K562 (cell line): ENCODE data around the gene ITGAL.
"Not testable (repeated sequence)": the region's sequence is repeated elsewhere in the genome, so short reads cannot be mapped to it uniquely, and the experiment has no call there.

Source experiments
- CTCF ChIP-seq, 3 experiments: IDR thresholded peaks in 2 of 3; conservative IDR thresholded peaks in 1 of 3; 2 replicates each; pipeline ENCODE4 v1.5.1; 2011 to 2012; ENCODE audit warnings: low read length in 3 of 3, mild to moderate bottlenecking in 3 of 3, control low read depth in 2 of 3, improper control_type of control experiment in 1 of 3, inconsistent platforms in 1 of 3, low read depth in 1 of 3, mixed read lengths in 1 of 3, moderate library complexity in 1 of 3; ENCODE audit not compliant: insufficient read depth in 2 of 3
- GATA2 ChIP-seq: sonication (generic); formaldehyde crosslinking; IDR thresholded peaks from 2 replicates; pipeline ENCODE4 v1.4.0; 2020; ENCODE audit warnings: mild to moderate bottlenecking, missing genetic modification reagents
- JUND ChIP-seq, 2 experiments: IDR thresholded peaks; 2 replicates in 1 of 2; 3 replicates in 1 of 2; pipeline ENCODE4 v1.6.1; 2011; ENCODE audit warnings: borderline replicate concordance in 2 of 2, low read depth in 2 of 2, low read length in 2 of 2, improper control_type of control experiment in 1 of 2, missing biosample characterization in 1 of 2, missing genetic modification characterization in 1 of 2, missing genetic modification reagents in 1 of 2
- KDM1A ChIP-seq, 2 experiments: fragments of 450-650 bp; IDR thresholded peaks; 2 replicates each; pipeline ENCODE4 v1.6.1; 2016; ENCODE audit warnings: mild to moderate bottlenecking in 2 of 2
- MXI1 ChIP-seq: IDR thresholded peaks from 2 replicates; pipeline ENCODE4 v1.6.1; 2011; ENCODE audit warnings: low read depth, mild to moderate bottlenecking, improper control_type of control experiment, low read length
- PHB ChIP-seq: fragments of 250-450 bp; sonication (Bioruptor Pico); IDR thresholded peaks from 2 replicates; pipeline ENCODE4 v1.5.0; 2021
- POLR2A ChIP-seq: fragments of 450-650 bp; conservative IDR thresholded peaks from 2 replicates; pipeline ENCODE4 v1.6.1; 2016
- SPI1 ChIP-seq: IDR thresholded peaks from 2 replicates; pipeline ENCODE4 v1.6.1; 2011; ENCODE audit warnings: low read depth, low read length, control low read depth, borderline replicate concordance
- THRA ChIP-seq: fragments of 450-650 bp; IDR thresholded peaks from 2 replicates; pipeline ENCODE4 v1.6.1; 2017; ENCODE audit warnings: mild to moderate bottlenecking, moderate library complexity
- TRIM24 ChIP-seq, 2 experiments: fragments of 450-650 bp; IDR thresholded peaks; 2 replicates each; pipeline ENCODE4 v1.6.1; 2016
- TF ChIP-seq, protein P1 (sequence below), 2 experiments: fragments of 450-650 bp in 1 of 2; sonication (generic) in 1 of 2; formaldehyde crosslinking in 1 of 2; IDR thresholded peaks in 1 of 2; conservative IDR thresholded peaks in 1 of 2; 2 replicates each; pipeline versions ENCODE4 v1.6.1 to v1.8.1; 2016 to 2023; ENCODE audit warnings: mild to moderate bottlenecking in 2 of 2, moderate library complexity in 2 of 2, inconsistent platforms in 1 of 2, missing genetic modification reagents in 1 of 2

DNA sequence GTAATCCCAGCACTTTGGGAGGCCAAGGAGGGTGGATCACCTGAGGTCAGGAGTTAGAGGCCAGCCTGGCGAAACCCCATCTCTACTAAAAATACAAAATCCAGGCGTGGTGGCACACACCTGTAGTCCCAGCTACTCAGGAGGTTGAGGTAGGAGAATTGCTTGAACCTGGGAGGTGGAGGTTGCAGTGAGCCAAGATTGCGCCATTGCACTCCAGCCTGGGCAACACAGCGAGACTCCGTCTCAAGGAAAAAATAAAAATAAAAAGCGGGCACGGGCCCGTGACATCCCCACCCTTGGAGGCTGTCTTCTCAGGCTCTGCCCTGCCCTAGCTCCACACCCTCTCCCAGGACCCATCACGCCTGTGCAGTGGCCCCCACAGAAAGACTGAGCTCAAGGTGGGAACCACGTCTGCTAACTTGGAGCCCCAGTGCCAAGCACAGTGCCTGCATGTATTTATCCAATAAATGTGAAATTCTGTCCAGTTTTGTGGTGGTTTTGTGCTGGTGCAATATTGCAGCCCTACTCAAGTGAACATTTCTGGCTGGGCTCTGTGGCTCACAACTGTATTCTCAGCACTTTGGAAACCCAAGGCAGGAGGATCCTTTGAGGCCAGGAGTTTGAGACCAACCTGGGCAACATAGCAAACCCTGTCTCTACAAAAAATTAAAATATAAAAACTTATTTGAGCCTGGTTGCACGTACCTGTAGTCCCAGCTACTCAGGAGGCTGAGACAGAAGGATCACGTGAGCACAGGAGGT lies 50.3 kb downstream of the ITGAL start:
- TF ChIP-seq GATA2 (CRISPR knock-in tag); CTCF (IDR thresholded peaks at IDR 0.05 in 2 of 3, conservative IDR thresholded peaks at IDR 0.05 in 1 of 3; ENCODE audit: insufficient read depth in 2 of 3, low read depth in 1 of 3, low read length in 3 of 3); KDM1A (IDR thresholded peaks at IDR 0.05); JUND (IDR thresholded peaks at IDR 0.05; ENCODE audit: borderline replicate concordance, low read depth, low read length); JUND (tag; IDR thresholded peaks at IDR 0.05; ENCODE audit: borderline replicate concordance, low read depth, low read length); THRA; POLR2A; TRIM24 (IDR thresholded peaks at IDR 0.05); MXI1; PHB (CRISPR knock-in tag); SPI1: not testable (repeated sequence)
- TF ChIP-seq, protein P1, sequence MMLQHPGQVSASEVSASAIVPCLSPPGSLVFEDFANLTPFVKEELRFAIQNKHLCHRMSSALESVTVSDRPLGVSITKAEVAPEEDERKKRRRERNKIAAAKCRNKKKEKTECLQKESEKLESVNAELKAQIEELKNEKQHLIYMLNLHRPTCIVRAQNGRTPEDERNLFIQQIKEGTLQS (IDR thresholded peaks at IDR 0.05), result not testable (repeated sequence)
- TF ChIP-seq, protein P1 (CRISPR knock-in tag; conservative IDR thresholded peaks at IDR 0.05), result not testable (repeated sequence)
